ENCODE measurements around the gene MYL12A.

MYL12A gene

GRCh38 chr18:3264362-3264761 lies 16.8 kb downstream of the MYL12A start:
- no peak overlapping the region for H3K4me2 ChIP-seq (ENCODE audit: insufficient read depth, low read length, poor library complexity, severe bottlenecking)
- H3K18ac ChIP-seq (ENCODE audit: low read length): no peak overlapping the region
- H3K27ac ChIP-seq (replicated peaks; ENCODE audit: low read length): no peak overlapping the region
- H3K14ac ChIP-seq (ENCODE audit: low read length): no peak overlapping the region
- no peak overlapping the region for H3K23ac ChIP-seq (ENCODE audit: low read depth, low read length, poor library complexity)
- no peak overlapping the region for H3K4me3 ChIP-seq (ENCODE audit: low read length in 2 of 2)
- no peak overlapping the region for H2AK5ac ChIP-seq (ENCODE audit: low read depth, low read length)
- H4K8ac ChIP-seq (ENCODE audit: low read depth, low read length): no peak overlapping the region
- H2BK12ac ChIP-seq (ENCODE audit: low read length): no peak overlapping the region
- H3K4ac ChIP-seq (ENCODE audit: low read length): no peak overlapping the region
- H2BK5ac ChIP-seq (ENCODE audit: low read length): no peak overlapping the region
- H3K79me1 ChIP-seq (ENCODE audit: low read depth, low read length): peaks cover 9% of the 10 kb centered on the region
- H4K91ac ChIP-seq (ENCODE audit: low read depth, low read length, poor library complexity): no peak overlapping the region
- no peak overlapping the region for H2AFZ ChIP-seq (ENCODE audit: low read length)
- no peak overlapping the region for H3K9ac ChIP-seq (ENCODE audit: low read depth, low read length, poor library complexity)
- peaks cover 6 to 8% of the 10 kb centered on the region in 2 donors for H3K4me1 ChIP-seq (ENCODE audit: control insufficient read depth in 2 of 2, insufficient read depth in 1 of 2, low read depth in 1 of 2, low read length in 2 of 2)
- H2BK120ac ChIP-seq (ENCODE audit: low read depth, low read length): no peak overlapping the region
- H3K9me3 ChIP-seq (replicated peaks in 1 of 2; ENCODE audit: control insufficient read depth in 2 of 2, insufficient read depth in 1 of 2, low read depth in 1 of 2, low read length in 2 of 2): no peaks in the 10 kb centered on the region
- DNase-seq (ENCODE audit: low spot score): no peak
- H2BK15ac ChIP-seq (ENCODE audit: low read length): no peak overlapping the region
- no CpG with 5 or more reads among the region's 2 CpGs for WGBS, 2 donors (ENCODE audit: extremely low coverage in 2 of 2, insufficient read length in 2 of 2, insufficient replicate concordance in 1 of 2)
- no peaks in the 10 kb centered on the region for H3K27me3 ChIP-seq (ENCODE audit: control insufficient read depth in 3 of 3, insufficient read depth in 3 of 3, low read depth in 1 of 3, low read length in 3 of 3)
- peaks cover 0 to 1% of the 10 kb centered on the region in 2 donors for H3K36me3 ChIP-seq (replicated peaks in 1 of 2; ENCODE audit: control insufficient read depth in 2 of 2, insufficient read depth in 2 of 2, low read length in 2 of 2)

DNA sequence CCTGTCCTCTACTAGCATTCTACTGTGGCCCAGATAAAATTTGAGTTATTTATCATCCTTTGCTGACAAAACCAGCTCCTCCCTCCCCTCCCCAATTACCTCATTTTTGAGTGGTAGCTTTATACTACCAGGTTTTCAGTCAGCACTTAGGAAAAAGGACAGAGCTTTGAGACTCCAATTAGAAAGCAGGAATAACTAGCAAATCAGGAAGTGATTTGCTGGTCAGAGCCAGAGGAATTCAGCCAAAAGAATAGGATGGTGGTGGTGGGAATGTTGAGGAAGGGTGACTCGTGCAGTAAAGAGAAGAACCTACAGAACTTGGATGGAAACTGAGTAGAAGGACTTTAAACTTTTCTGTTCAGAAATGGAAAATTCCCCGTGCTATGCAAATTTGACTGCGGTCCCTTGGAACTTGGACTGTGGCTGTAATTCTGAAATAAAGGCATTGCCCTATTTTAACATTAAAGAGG lies 18.0 kb downstream of the MYL12A start:
- Histone ChIP-seq H3K27me3 (ENCODE audit: control insufficient read depth in 3 of 3, insufficient read depth in 3 of 3, low read depth in 1 of 3, low read length in 3 of 3) (no peaks in the 10 kb centered on the region), H2AK5ac (ENCODE audit: low read depth, low read length) (no peak overlapping the region), H3K4me3 (ENCODE audit: low read length in 2 of 2) (no peak overlapping the region), H3K4me1 (ENCODE audit: control insufficient read depth in 2 of 2, insufficient read depth in 1 of 2, low read depth in 1 of 2, low read length in 2 of 2) (peaks cover 6 to 8% of the 10 kb centered on the region in 2 donors), H2BK5ac (ENCODE audit: low read length) (no peak overlapping the region), H3K9me3 (replicated peaks in 1 of 2; ENCODE audit: control insufficient read depth in 2 of 2, insufficient read depth in 1 of 2, low read depth in 1 of 2, low read length in 2 of 2) (no peaks in the 10 kb centered on the region), H4K8ac (ENCODE audit: low read depth, low read length) (no peak overlapping the region), H2BK120ac (ENCODE audit: low read depth, low read length) (no peak overlapping the region), H2BK12ac (ENCODE audit: low read length) (no peak overlapping the region), H3K4me2 (ENCODE audit: insufficient read depth, low read length, poor library complexity, severe bottlenecking) (no peak overlapping the region), H3K36me3 (replicated peaks in 1 of 2; ENCODE audit: control insufficient read depth in 2 of 2, insufficient read depth in 2 of 2, low read length in 2 of 2) (no peaks in the 10 kb centered on the region), H3K18ac (ENCODE audit: low read length) (no peak overlapping the region), H3K9ac (ENCODE audit: low read depth, low read length, poor library complexity) (no peak overlapping the region), H2BK15ac (ENCODE audit: low read length) (no peak overlapping the region), H3K27ac (replicated peaks; ENCODE audit: low read length) (no peak overlapping the region), H4K91ac (ENCODE audit: low read depth, low read length, poor library complexity) (no peak overlapping the region), H3K79me1 (ENCODE audit: low read depth, low read length) (peaks cover 9% of the 10 kb centered on the region), H2AFZ (ENCODE audit: low read length) (no peak overlapping the region), H3K14ac (ENCODE audit: low read length) (no peak overlapping the region), H3K4ac (ENCODE audit: low read length) (no peak overlapping the region), H3K23ac (ENCODE audit: low read depth, low read length, poor library complexity) (no peak overlapping the region)
- WGBS, 2 donors (ENCODE audit: extremely low coverage in 2 of 2, insufficient read length in 2 of 2, insufficient replicate concordance in 1 of 2): no CpG with 5 or more reads among the region's 3 CpGs
- DNase-seq (ENCODE audit: low spot score): no peak

GRCh38 chr18:3266062-3266608 lies 18.5 kb downstream of the MYL12A start:
- H2AFZ ChIP-seq (ENCODE audit: low read length): no peak overlapping the region
- no peak overlapping the region for H3K23ac ChIP-seq (ENCODE audit: low read depth, low read length, poor library complexity)
- no peak overlapping the region for H3K18ac ChIP-seq (ENCODE audit: low read length)
- no peak overlapping the region for H2BK15ac ChIP-seq (ENCODE audit: low read length)
- no peak overlapping the region for H3K14ac ChIP-seq (ENCODE audit: low read length)
- no CpG with 5 or more reads among the region's 7 CpGs for WGBS, 2 donors (ENCODE audit: extremely low coverage in 2 of 2, insufficient read length in 2 of 2, insufficient replicate concordance in 1 of 2)
- no peak overlapping the region for H4K8ac ChIP-seq (ENCODE audit: low read depth, low read length)
- H2BK5ac ChIP-seq (ENCODE audit: low read length): no peak overlapping the region
- H2AK5ac ChIP-seq (ENCODE audit: low read depth, low read length): no peak overlapping the region
- H2BK120ac ChIP-seq (ENCODE audit: low read depth, low read length): no peak overlapping the region
- peaks cover 9% of the 10 kb centered on the region for H3K79me1 ChIP-seq (ENCODE audit: low read depth, low read length)
- peaks cover 6 to 8% of the 10 kb centered on the region in 2 donors for H3K4me1 ChIP-seq (ENCODE audit: control insufficient read depth in 2 of 2, insufficient read depth in 1 of 2, low read depth in 1 of 2, low read length in 2 of 2)
- no peak overlapping the region for H3K27ac ChIP-seq (replicated peaks; ENCODE audit: low read length)
- H3K9ac ChIP-seq (ENCODE audit: low read depth, low read length, poor library complexity): no peak overlapping the region
- no peak overlapping the region for H3K4me3 ChIP-seq (ENCODE audit: low read length in 2 of 2)
- no peaks in the 10 kb centered on the region for H3K36me3 ChIP-seq (replicated peaks in 1 of 2; ENCODE audit: control insufficient read depth in 2 of 2, insufficient read depth in 2 of 2, low read length in 2 of 2)
- DNase-seq (ENCODE audit: low spot score): no peak
- no peaks in the 10 kb centered on the region for H3K27me3 ChIP-seq (ENCODE audit: control insufficient read depth in 3 of 3, insufficient read depth in 3 of 3, low read depth in 1 of 3, low read length in 3 of 3)
- H4K91ac ChIP-seq (ENCODE audit: low read depth, low read length, poor library complexity): no peak overlapping the region
- H3K4me2 ChIP-seq (ENCODE audit: insufficient read depth, low read length, poor library complexity, severe bottlenecking): no peak overlapping the region
- H2BK12ac ChIP-seq (ENCODE audit: low read length): no peak overlapping the region
- H3K4ac ChIP-seq (ENCODE audit: low read length): no peak overlapping the region
- H3K9me3 ChIP-seq (replicated peaks in 1 of 2; ENCODE audit: control insufficient read depth in 2 of 2, insufficient read depth in 1 of 2, low read depth in 1 of 2, low read length in 2 of 2): no peaks in the 10 kb centered on the region

DNA sequence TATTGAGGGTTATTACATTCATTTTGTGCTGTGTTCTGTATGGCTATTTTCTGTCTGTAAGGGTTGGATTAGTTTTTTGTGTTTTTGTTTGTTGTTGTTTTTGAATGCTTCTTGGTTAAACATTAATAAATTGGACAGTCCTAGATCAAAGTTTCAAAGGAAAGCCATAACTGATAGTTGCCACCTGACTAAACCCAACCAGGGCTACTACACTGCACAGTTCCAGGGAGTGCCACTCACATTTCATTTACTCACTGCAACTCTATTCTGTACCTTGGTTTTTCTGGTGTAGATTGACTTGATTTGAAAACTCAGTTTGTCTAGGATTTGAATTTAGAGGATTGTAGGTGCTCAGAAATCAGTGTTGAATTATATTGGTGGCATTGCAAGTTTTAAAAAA lies 20.7 kb downstream of the MYL12A start:
- Histone ChIP-seq H3K18ac (ENCODE audit: low read length) (no peak overlapping the region), H4K8ac (ENCODE audit: low read depth, low read length) (no peak overlapping the region), H3K36me3 (replicated peaks in 1 of 2; ENCODE audit: control insufficient read depth in 2 of 2, insufficient read depth in 2 of 2, low read length in 2 of 2) (peaks cover 0 to 13% of the 10 kb centered on the region in 2 donors), H3K9me3 (replicated peaks in 1 of 2; ENCODE audit: control insufficient read depth in 2 of 2, insufficient read depth in 1 of 2, low read depth in 1 of 2, low read length in 2 of 2) (no peaks in the 10 kb centered on the region), H3K14ac (ENCODE audit: low read length) (no peak overlapping the region), H3K23ac (ENCODE audit: low read depth, low read length, poor library complexity) (no peak overlapping the region), H3K4me2 (ENCODE audit: insufficient read depth, low read length, poor library complexity, severe bottlenecking) (no peak overlapping the region), H3K4me1 (ENCODE audit: control insufficient read depth in 2 of 2, insufficient read depth in 1 of 2, low read depth in 1 of 2, low read length in 2 of 2) (peaks cover 2 to 7% of the 10 kb centered on the region in 2 donors), H3K27me3 (ENCODE audit: control insufficient read depth in 3 of 3, insufficient read depth in 3 of 3, low read depth in 1 of 3, low read length in 3 of 3) (no peaks in the 10 kb centered on the region), H2AK5ac (ENCODE audit: low read depth, low read length) (no peak overlapping the region), H3K4ac (ENCODE audit: low read length) (no peak overlapping the region), H2BK5ac (ENCODE audit: low read length) (no peak overlapping the region), H3K9ac (ENCODE audit: low read depth, low read length, poor library complexity) (no peak overlapping the region), H3K27ac (replicated peaks; ENCODE audit: low read length) (no peak overlapping the region), H2BK15ac (ENCODE audit: low read length) (no peak overlapping the region), H3K79me1 (ENCODE audit: low read depth, low read length) (peaks cover 4% of the 10 kb centered on the region), H2AFZ (ENCODE audit: low read length) (no peak overlapping the region), H2BK12ac (ENCODE audit: low read length) (no peak overlapping the region), H2BK120ac (ENCODE audit: low read depth, low read length) (no peak overlapping the region), H4K91ac (ENCODE audit: low read depth, low read length, poor library complexity) (no peak overlapping the region), H3K4me3 (ENCODE audit: low read length in 2 of 2) (no peak overlapping the region)
- DNase-seq (ENCODE audit: low spot score): no peak

All from neuronal stem cell (in vitro differentiated cells).